H1 (cell line): ENCODE measurements around the gene TEX2. TPM values are rescaled to one million over a fixed set of nuclear protein-coding genes. Genes with fewer than 3 reads are reported as not detected.

Source experiments
- CTCF ChIA-PET: fragments of 300-600 bp; sonication (Branson Sonifier 250); formaldehyde crosslinking; loops from one replicate; lab custom pipeline; 2021; ENCODE audit not compliant: partially characterized antibody; lab: Charles Lee
- POLR2A ChIA-PET: fragments of 300-600 bp; sonication (Branson Sonifier 250); formaldehyde crosslinking; loops from one replicate; lab custom pipeline; 2021; ENCODE audit warnings: inconsistent platforms; ENCODE audit not compliant: partially characterized antibody; lab: Charles Lee
- DNase-seq, 2 experiments: peaks; one replicate each; pipeline versions ENCODE4 v3.0.0 to v3.0.0-alpha.2; 2010 to 2022; ENCODE audit warnings: low spot score in 2 of 2, low read depth in 1 of 2, mixed read lengths in 1 of 2
- FAIRE-seq: peaks from 2 replicates; lab custom pipeline; 2011; peaks lifted over from hg19 to GRCh38; lab: Jason Lieb, UNC
- H2AFZ ChIP-seq: 2 replicates; pipeline ENCODE4 v1.8.1; 2012; ENCODE audit warnings: low read length, inconsistent platforms
- H2AK5ac ChIP-seq: 2 replicates; pipeline ENCODE4 v1.6.1; 2013; ENCODE audit warnings: low read depth, low read length
- H2BK120ac ChIP-seq: replicated peaks from 2 replicates; pipeline ENCODE3; 2013; ENCODE audit warnings: low read depth, low read length, inconsistent platforms
- H2BK12ac ChIP-seq: 2 replicates; pipeline ENCODE4 v1.6.1; 2013; ENCODE audit warnings: low read depth, low read length
- H2BK15ac ChIP-seq: 2 replicates; pipeline ENCODE4 v1.6.1; 2013; ENCODE audit warnings: low read length
- H2BK20ac ChIP-seq: 2 replicates; pipeline ENCODE4 v1.6.1; 2013; ENCODE audit warnings: low read length
- H2BK5ac ChIP-seq: 2 replicates; pipeline ENCODE4 v1.6.1; 2013; ENCODE audit warnings: low read depth, low read length
- H3K14ac ChIP-seq: 2 replicates; pipeline ENCODE4 v1.6.1; 2013; ENCODE audit warnings: inconsistent platforms; ENCODE audit not compliant: insufficient read length
- H3K18ac ChIP-seq: 2 replicates; pipeline ENCODE4 v1.6.1; 2013; ENCODE audit warnings: low read length; ENCODE audit errors: extremely low read depth
- H3K23ac ChIP-seq: 2 replicates; pipeline ENCODE4 v1.6.1; 2013; ENCODE audit warnings: inconsistent platforms; ENCODE audit not compliant: insufficient read length
- H3K23me2 ChIP-seq: 2 replicates; pipeline ENCODE4 v1.6.1; 2013; ENCODE audit warnings: low read depth, low read length
- H3K27ac ChIP-seq: 2 replicates; pipeline ENCODE4 v1.6.1; 2011; ENCODE audit warnings: low read depth, low read length, inconsistent platforms
- H3K27me3 ChIP-seq, 4 experiments: replicated peaks in 1 of 4; 1 replicate in 1 of 4; 2 replicates in 3 of 4; pipeline versions ENCODE4 v1.6.1 to v1.8.1; 2011 to 2013; ENCODE audit warnings: low read length in 3 of 4, mild to moderate bottlenecking in 3 of 4, inconsistent platforms in 2 of 4, mixed read lengths in 2 of 4, moderate library complexity in 1 of 4; ENCODE audit not compliant: control insufficient read depth in 3 of 4, insufficient read depth in 3 of 4; ENCODE audit errors: extremely low read depth in 1 of 4
- H3K36me3 ChIP-seq, 4 experiments: 2 replicates each; pipeline versions ENCODE4 v1.6.1 to v1.8.1; 2011 to 2013; ENCODE audit warnings: mild to moderate bottlenecking in 4 of 4, low read length in 3 of 4, moderate library complexity in 2 of 4, control low read depth in 1 of 4, inconsistent platforms in 1 of 4; ENCODE audit not compliant: insufficient read depth in 4 of 4, control insufficient read depth in 2 of 4
- H3K4ac ChIP-seq: replicated peaks from 2 replicates; pipeline ENCODE3; 2013; ENCODE audit warnings: low read length, low read depth, mixed read lengths, inconsistent platforms; ENCODE audit not compliant: insufficient read length
- H3K4me1 ChIP-seq, 4 experiments: replicated peaks in 1 of 4; 1 replicate in 1 of 4; 2 replicates in 3 of 4; pipeline versions ENCODE4 v1.6.1 to v1.8.1; 2011 to 2013; ENCODE audit warnings: low read length in 3 of 4, inconsistent platforms in 2 of 4, mixed read lengths in 1 of 4; ENCODE audit not compliant: insufficient read depth in 4 of 4, control insufficient read depth in 3 of 4
- H3K4me2 ChIP-seq, 2 experiments: 2 replicates each; pipeline versions ENCODE4 v1.6.1 to v1.8.1; 2011 to 2013; ENCODE audit warnings: low read depth in 2 of 2, low read length in 2 of 2, control low read depth in 1 of 2, inconsistent platforms in 1 of 2, mild to moderate bottlenecking in 1 of 2; ENCODE audit not compliant: insufficient read depth in 1 of 2
- H3K4me3 ChIP-seq, 4 experiments: fragments of 200-600, 300-600 bp in 1 of 4; sonication (generic), shearing (Covaris generic), sonication (Bioruptor Twin) in 1 of 4; 2 replicates each; pipeline versions ENCODE4 v1.5.1 to v1.8.1; 2011 to 2016; ENCODE audit warnings: low read length in 4 of 4, low read depth in 3 of 4, control low read depth in 2 of 4, inconsistent platforms in 2 of 4, mild to moderate bottlenecking in 2 of 4, mixed read lengths in 1 of 4, moderate library complexity in 1 of 4; ENCODE audit not compliant: insufficient read depth in 2 of 4; ENCODE audit errors: extremely low read depth in 1 of 4
- H3K56ac ChIP-seq: replicated peaks from 2 replicates; pipeline ENCODE3; 2013; ENCODE audit warnings: low read depth, mild to moderate bottlenecking, mixed read lengths, low read length, inconsistent platforms; ENCODE audit not compliant: insufficient read length
- H3K79me1 ChIP-seq: 2 replicates; pipeline ENCODE4 v1.6.1; 2013; ENCODE audit warnings: low read depth, low read length, control low read depth
- H3K79me2 ChIP-seq, 2 experiments: 2 replicates each; pipeline versions ENCODE4 v1.6.1 to v1.8.1; 2012 to 2013; ENCODE audit warnings: low read length in 2 of 2, mild to moderate bottlenecking in 2 of 2, inconsistent platforms in 1 of 2; ENCODE audit not compliant: insufficient read depth in 2 of 2, control insufficient read depth in 1 of 2
- H3K9ac ChIP-seq, 4 experiments: replicated peaks in 1 of 4; 1 replicate in 1 of 4; 2 replicates in 3 of 4; pipeline versions ENCODE4 v1.6.1 to v1.8.1; 2011 to 2013; ENCODE audit warnings: low read depth in 3 of 4, low read length in 3 of 4, control low read depth in 2 of 4, mild to moderate bottlenecking in 2 of 4, moderate library complexity in 2 of 4, inconsistent platforms in 1 of 4; ENCODE audit errors: extremely low read depth in 1 of 4
- H3K9me3 ChIP-seq, 2 experiments: 2 replicates each; pipeline versions ENCODE4 v1.6.1 to v1.8.1; 2012 to 2013; ENCODE audit warnings: mild to moderate bottlenecking in 2 of 2, moderate library complexity in 2 of 2, control low read depth in 1 of 2, inconsistent platforms in 1 of 2, low read depth in 1 of 2, low read length in 1 of 2, mixed read lengths in 1 of 2; ENCODE audit not compliant: insufficient read depth in 2 of 2
- H4K20me1 ChIP-seq, 2 experiments: replicated peaks in 1 of 2; 2 replicates each; pipeline versions ENCODE3 to v1.8.1; 2011 to 2013; ENCODE audit warnings: inconsistent platforms in 2 of 2, low read length in 2 of 2, mild to moderate bottlenecking in 1 of 2; ENCODE audit not compliant: insufficient read depth in 2 of 2, control insufficient read depth in 1 of 2
- H4K5ac ChIP-seq: 2 replicates; pipeline ENCODE4 v1.6.1; 2013; ENCODE audit warnings: low read length, low read depth, mixed read lengths, inconsistent platforms; ENCODE audit not compliant: insufficient read length
- H4K8ac ChIP-seq: 2 replicates; pipeline ENCODE4 v1.8.0; 2013; ENCODE audit warnings: mild to moderate bottlenecking, moderate library complexity, low read length, inconsistent platforms; ENCODE audit not compliant: insufficient read depth; ENCODE audit errors: extremely low read depth
- H4K91ac ChIP-seq: replicated peaks from 2 replicates; pipeline ENCODE3; 2013; ENCODE audit warnings: low read length, mixed read lengths, inconsistent platforms; ENCODE audit not compliant: insufficient read length
- MAFK ChIP-seq: IDR thresholded peaks from 2 replicates; pipeline ENCODE4 v1.6.1; 2012; ENCODE audit warnings: low read depth, mild to moderate bottlenecking, improper control_type of control experiment, low read length
- PHF8 ChIP-seq: fragments of 200-600 bp; sonication (generic); conservative IDR thresholded peaks from 2 replicates; pipeline ENCODE4 v1.7.1; 2012; ENCODE audit warnings: low read depth, mild to moderate bottlenecking, inconsistent platforms, low read length, moderate library complexity
- RNF2 ChIP-seq: fragments of 200-900, 300-1000 bp; sonication (generic); IDR thresholded peaks from 2 replicates; pipeline ENCODE4 v1.7.1; 2016; ENCODE audit warnings: borderline replicate concordance, low read depth, mild to moderate bottlenecking, antibody characterized with exemption, low read length; ENCODE audit not compliant: poor library complexity, severe bottlenecking; ENCODE audit errors: missing control alignments
- SIN3A ChIP-seq, 2 experiments: IDR thresholded peaks in 1 of 2; conservative IDR thresholded peaks in 1 of 2; 2 replicates each; pipeline ENCODE4 v1.6.1; 2011 to 2012; ENCODE audit warnings: low read length in 2 of 2, improper control_type of control experiment in 1 of 2, low read depth in 1 of 2, mild to moderate bottlenecking in 1 of 2
- TAF7 ChIP-seq: optimal IDR thresholded peaks from 2 replicates; pipeline ENCODE3; 2011; ENCODE audit warnings: low read depth, mild to moderate bottlenecking, inconsistent platforms, low read length, moderate library complexity, borderline replicate concordance
- WGBS, 2 experiments: shearing (Covaris generic) in 1 of 2; methylation state at CpG; one replicate each; pipeline versions ENCODE4 v1.1.6 to v1.1.7; 2013 to 2015; ENCODE audit warnings: low lambda C conversion rate in 2 of 2, mixed read lengths in 2 of 2, inconsistent platforms in 1 of 2, low coverage in 1 of 2, missing lambda C conversion rate in 1 of 2; ENCODE audit not compliant: insufficient replicate concordance in 2 of 2, insufficient coverage in 1 of 2, insufficient read length in 1 of 2; ENCODE audit errors: extremely low coverage in 1 of 2, missing lambda C conversion rate in 1 of 2; 5-methylcytosine and 5-hydroxymethylcytosine counted together
- polyA plus RNA-seq, 7 experiments: library from polyadenylated mRNA; depleted of rRNA in 3 of 7; stranded (reverse) in 5 of 7; unstranded in 2 of 7; fragments of >200 nt in 5 of 7; fragments of 200-250 nt in 2 of 7; gene quantifications; 1 replicate in 5 of 7; 2 replicates in 1 of 7; 4 replicates in 1 of 7; pipeline versions ENCODE4 v1.2.1 to v1.2.3, GENCODE V29; 2011 to 2013; ENCODE audit warnings: missing spikeins in 2 of 7, mixed read lengths in 2 of 7
- total RNA-seq: library from RNA; stranded (reverse); fragmentation: NEBNext Ultra II Directional; extraction: Animal tissue kit (Norgen Biotek cat#: 25700); gene quantifications from 2 replicates; pipeline ENCODE4 v1.2.1, GENCODE V29; 2021
- TF ChIP-seq, protein P1 (sequence below): IDR thresholded peaks from 2 replicates; pipeline ENCODE4 v1.6.1; 2012; ENCODE audit warnings: inconsistent platforms

TEX2 gene
- total and polyA plus RNA-seq, 2 of the 8 experiments (the other 6 are each of a cell fraction or from before 2014, with no cell fraction given) = 6.1 to 15.6 TPM

DNA sequence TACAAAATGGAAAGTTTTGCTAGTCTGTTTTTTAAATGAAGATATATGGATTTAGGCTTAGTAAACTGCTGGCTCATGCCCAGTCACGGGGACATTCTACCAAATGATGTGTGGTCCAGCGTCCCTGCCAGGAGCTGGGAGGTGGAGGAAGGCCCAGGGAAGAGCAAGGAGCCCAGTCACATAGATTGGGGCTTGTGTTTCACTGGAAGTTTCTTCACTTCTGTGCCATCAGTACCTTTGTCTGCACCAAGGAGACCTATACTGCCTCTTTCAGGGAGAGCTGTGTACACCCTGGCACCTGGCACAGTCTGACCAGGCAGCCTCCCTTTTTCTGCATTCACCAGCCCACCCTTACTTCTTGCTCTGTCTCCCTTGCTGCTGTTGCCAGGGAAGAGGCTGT is 100.5 kb downstream of the TEX2 start:
- Histone ChIP-seq H2AK5ac (no peak overlapping the region), H3K14ac (no peak overlapping the region), H3K79me2 (no peaks in the 10 kb centered on the region), H2BK12ac (no peak overlapping the region), H3K9ac (no peak overlapping the region), H3K18ac (no peak overlapping the region), H4K5ac (no peak overlapping the region), H2BK20ac (no peak overlapping the region), H3K56ac (no peak overlapping the region), H2BK120ac (no peak overlapping the region), H4K20me1 (no peaks in the 10 kb centered on the region), H3K23me2 (no peaks in the 10 kb centered on the region), H3K36me3 (no peaks in the 10 kb centered on the region; a peak in 1 of 8 replicates), H3K27me3 (no peaks in the 10 kb centered on the region), H4K91ac (no peak overlapping the region), H3K9me3 (no peaks in the 10 kb centered on the region), H3K4ac (no peak overlapping the region), H3K4me3 (no peak overlapping the region), H2AFZ (no peak overlapping the region), H3K4me2 (no peak overlapping the region), H3K4me1 (peaks cover 0 to 3% (median 3%) of the 10 kb centered on the region in 4 experiments; a peak in 2 of 7 replicates), H3K23ac (no peak overlapping the region), H3K27ac (no peak overlapping the region), H2BK15ac (no peak overlapping the region), H2BK5ac (no peak overlapping the region), H4K8ac (no peak overlapping the region), H3K79me1 (no peaks in the 10 kb centered on the region)
- 82% methylated on average over 2 of the region's 2 CpGs; no CpG with 5 or more reads in 1 of the 2 experiments for whole genome bisulfite sequencing, 2 experiments
- TF ChIP-seq PHF8 (no peak), RNF2 (no peak), SIN3A (conservative IDR thresholded peaks at IDR 0.05 in 1 of 2, IDR thresholded peaks at IDR 0.05 in 1 of 2; ENCODE audit: low read depth in 1 of 2, low read length in 2 of 2) (no peak), MAFK (no peak), TAF7 (no peak)
- TF ChIP-seq, protein P1, sequence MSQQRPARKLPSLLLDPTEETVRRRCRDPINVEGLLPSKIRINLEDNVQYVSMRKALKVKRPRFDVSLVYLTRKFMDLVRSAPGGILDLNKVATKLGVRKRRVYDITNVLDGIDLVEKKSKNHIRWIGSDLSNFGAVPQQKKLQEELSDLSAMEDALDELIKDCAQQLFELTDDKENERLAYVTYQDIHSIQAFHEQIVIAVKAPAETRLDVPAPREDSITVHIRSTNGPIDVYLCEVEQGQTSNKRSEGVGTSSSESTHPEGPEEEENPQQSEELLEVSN = no peak
- POLR2A ChIA-PET = interaction anchor here (16.8 kb wide), 1 partner anchor 16 kb away, joined by 193 read pairs; no protein-coding TSS in a partner anchor
- DNase-seq = no peak
- FAIRE-seq = no peak
- CTCF ChIA-PET = interaction anchor here (1.5 to 1.7 kb wide), 2 partner anchors 29 to 120 kb away, joined by 3 to 4 read pairs; no protein-coding TSS in a partner anchor
